ENCODE data around the gene LRP4. TPM values are rescaled to one million over a fixed set of nuclear protein-coding genes. Genes with fewer than 3 reads are reported as not detected.

Gene LRP4
- total and polyA plus RNA-seq, 2 of the 13 experiments (the other 11 are each of a cell fraction or from before 2014, with no cell fraction given) = 4.7 to 13.3 TPM

GRCh38 chr11:46905806-46906205 lies 12.5 kb downstream of the LRP4 start:
- ChIA-PET POLR2A (no interaction called here), CTCF (ENCODE audit: low intra/inter-chr PET ratio, low total read pairs) (no interaction called here)
- in situ Hi-C loops (cut with HindIII; ENCODE audit: extremely low pct_ligation_motif_present, low pct_unique_long_range_greater_than_20kb) (no loop called here), intact Hi-C loops (cut with micrococcal nuclease; ENCODE audit: unreplicated experiment) (no loop called here)
- Histone ChIP-seq H3K27me3 (ENCODE audit: control insufficient read depth in 1 of 2, insufficient read depth in 2 of 2, low read length in 2 of 2) (no peaks in the 10 kb centered on the region), H3K9me3 (ENCODE audit: low read length) (no peaks in the 10 kb centered on the region), H3K79me2 (ENCODE audit: insufficient read depth, low read length) (no peaks in the 10 kb centered on the region), H3K4me3 (replicated peaks in 1 of 3; ENCODE audit: insufficient read depth in 1 of 3, low read depth in 2 of 3, low read length in 3 of 3) (no peak overlapping the region), H3K27ac (ENCODE audit: extremely low read length, insufficient read depth, low read length) (no peak overlapping the region), H4K20me1 (ENCODE audit: insufficient read depth, low read length) (no peaks in the 10 kb centered on the region), H2AFZ (ENCODE audit: low read length) (no peak overlapping the region), H3K4me1 (ENCODE audit: insufficient read depth, low read length) (0 out of 2 replicates have a peak, but pooled peaks cover 7% of the 10 kb centered on the region), H3K4me2 (ENCODE audit: low read depth, low read length) (no peak overlapping the region), H3K36me3 (replicated peaks in 1 of 2; ENCODE audit: control insufficient read depth in 1 of 2, insufficient read depth in 2 of 2, low read length in 2 of 2) (peaks cover 0 to 10% of the 10 kb centered on the region in 2 experiments; a peak in 1 of 5 replicates), H3K9ac (ENCODE audit: insufficient read depth, low read depth, low read length) (no peak overlapping the region)
- DNase-seq (ENCODE audit: low spot score) = no peak
- TF ChIP-seq ZNF713 (CRISPR knock-in tag; IDR thresholded peaks at IDR 0.05) (no peak), PRDM4 (CRISPR knock-in tag; IDR thresholded peaks at IDR 0.05; ENCODE audit: borderline replicate concordance) (no peak), CREB1 (IDR thresholded peaks at IDR 0.05) (no peak), CREB1 (CRISPR knock-in tag; IDR thresholded peaks at IDR 0.05) (no peak), MTA3 (CRISPR knock-in tag; IDR thresholded peaks at IDR 0.05) (no peak), AGO2 (optimal IDR thresholded peaks at IDR 0.05; ENCODE audit: low read depth, low read length) (no peak), TFAP4 (IDR thresholded peaks at IDR 0.05; ENCODE audit: borderline replicate concordance, low read depth) (no peak), ZNF253 (CRISPR knock-in tag; IDR thresholded peaks at IDR 0.05; ENCODE audit: borderline replicate concordance) (no peak), ZNF503 (CRISPR knock-in tag; IDR thresholded peaks at IDR 0.05) (no peak), ZBTB40 (IDR thresholded peaks at IDR 0.05) (no peak), ZBTB40 (CRISPR knock-in tag; IDR thresholded peaks at IDR 0.05) (no peak)
- no peak for ATAC-seq
- WGBS (ENCODE audit: low lambda C conversion rate) = 86% methylated on average over 4 of the region's 5 CpGs
- no peak for FAIRE-seq
- no TSS peak for BruUV-seq (replicated peaks)

Measured in HepG2 (cell line).